HG03159 (cell line): Measurements from ENCODE around the gene WWP2.
"Not testable (repeated sequence)": the region's sequence is repeated elsewhere in the genome, so short reads cannot be mapped to it uniquely, and the experiment has no call there.

Experiments used
- ATAC-seq: cut with Tn5 transposase; IDR thresholded peaks from one replicate; pipeline ENCODE4 v1.9.1; 2021; ENCODE audit warnings: mild to moderate bottlenecking, moderate library complexity; ENCODE audit not compliant: unreplicated experiment

Gene WWP2

GRCh38 chr16:69745232-69745612, 16.9 kb upstream of the WWP2 start:
- no peak for ATAC-seq

DNA sequence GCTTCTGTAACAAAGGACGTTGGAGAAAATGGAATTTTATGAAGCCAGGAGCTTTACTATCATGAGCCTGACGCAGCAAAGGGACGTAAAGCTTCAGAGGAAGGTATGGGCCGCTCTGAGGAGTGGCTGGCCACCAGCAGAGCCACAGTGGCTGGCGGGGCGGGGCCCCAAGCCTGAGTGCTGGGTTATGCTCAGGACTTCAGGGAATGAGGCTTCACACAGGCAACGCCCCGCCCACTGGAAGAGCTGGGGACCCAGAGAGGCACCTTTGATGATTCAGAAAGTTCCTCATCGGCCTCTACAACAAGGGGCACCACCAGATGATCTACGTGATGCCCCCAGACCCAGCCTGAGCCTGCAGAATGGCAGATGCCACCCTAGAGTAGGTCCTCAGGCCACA, 16.2 kb upstream of the WWP2 start:
- ATAC-seq = no peak

- no peak for ATAC-seq
Observed at GRCh38 chr16:69747115-69747514, 15.0 kb upstream of the WWP2 start.

GRCh38 chr16:69748694-69749345, 13.3 kb upstream of the WWP2 start:
- no peak for ATAC-seq

DNA sequence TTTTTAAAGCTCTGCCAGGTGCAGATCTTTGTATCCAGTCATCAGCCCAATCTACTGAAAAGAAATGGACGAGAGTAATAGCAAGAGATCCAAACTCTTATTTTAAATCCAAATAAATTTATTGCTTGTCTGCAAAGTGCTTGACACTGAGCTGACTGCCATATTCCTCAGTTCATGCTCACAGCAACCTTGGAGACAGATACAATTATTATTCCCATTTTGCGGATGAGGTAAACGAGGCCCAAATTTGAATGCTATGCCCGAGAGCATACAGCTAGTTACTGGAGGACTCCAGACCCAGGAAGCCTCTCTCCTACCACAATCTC, 8.0 kb upstream of the WWP2 start:
- no peak for ATAC-seq

DNA sequence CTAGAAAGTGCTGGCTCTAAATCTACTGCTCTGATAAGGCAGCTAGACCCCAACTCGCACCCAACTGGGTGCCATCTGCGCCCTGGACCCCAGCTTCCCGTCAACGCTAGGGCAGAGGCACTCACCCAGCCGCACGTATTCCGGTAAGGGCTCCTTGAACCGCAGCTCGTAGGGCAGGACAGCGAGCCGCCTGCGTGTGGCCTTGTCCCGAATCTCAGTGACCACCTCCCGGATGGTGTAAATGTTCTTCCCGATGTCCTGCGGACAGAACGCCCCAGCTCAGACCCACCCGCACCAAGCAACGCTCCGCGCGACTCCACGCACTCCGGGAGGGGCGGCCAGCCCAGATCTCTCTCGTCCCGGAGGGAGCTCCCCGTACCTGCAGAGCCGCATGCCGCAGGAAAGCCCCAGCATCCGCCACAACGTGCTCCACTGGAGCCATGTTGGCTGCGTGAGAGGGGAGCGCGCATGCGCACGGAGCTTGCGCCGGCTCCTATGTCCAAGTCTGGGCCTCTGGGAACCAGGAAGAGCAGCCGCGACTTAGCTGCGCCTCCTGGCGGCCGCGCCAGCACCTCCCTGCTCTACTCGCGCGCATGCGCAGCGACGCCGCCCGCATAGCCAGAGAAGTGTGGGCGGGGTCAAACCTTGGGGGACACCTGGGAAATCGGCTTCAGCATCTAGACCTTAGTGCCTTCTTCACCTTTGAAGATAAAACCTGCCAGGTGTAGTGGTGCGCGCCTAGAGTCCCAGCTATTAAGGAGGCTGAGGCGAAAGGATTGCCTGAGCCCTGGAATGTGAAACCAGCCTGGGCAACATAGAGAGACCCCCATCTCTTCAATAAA, 7.4 kb upstream of the WWP2 start, which contains the start of gene NOB1:
TSS of gene NOB1 (minus strand) at position 458 of the 842 bp plus-strand sequence. CDS start at position 442, 16 bp downstream.
- ATAC-seq = peak; percentile 90

DNA sequence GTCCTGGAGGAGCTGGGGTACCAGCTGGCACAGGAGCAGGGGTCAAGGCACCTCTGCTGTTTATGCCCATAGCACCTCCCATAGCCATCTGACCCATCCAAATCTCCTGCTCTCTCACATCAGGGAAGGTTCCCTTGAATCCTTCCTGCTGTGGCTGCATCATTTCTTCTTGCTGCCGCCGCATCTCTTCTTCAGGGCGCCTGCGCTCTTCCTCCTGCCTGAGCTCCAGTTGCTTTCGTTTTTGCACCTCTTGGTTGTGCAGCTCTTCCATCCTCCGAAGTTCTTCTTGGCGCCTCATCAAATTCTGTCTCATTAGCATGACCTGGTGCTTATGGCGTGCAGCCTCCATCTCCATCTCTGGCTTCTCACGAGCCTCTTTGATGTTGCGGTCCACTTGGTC, 5.4 kb upstream of the WWP2 start:
- ATAC-seq = no peak

- not testable (repeated sequence) for ATAC-seq
Observed at GRCh38 chr16:69757375-69757774, 4.8 kb upstream of the WWP2 start.

DNA sequence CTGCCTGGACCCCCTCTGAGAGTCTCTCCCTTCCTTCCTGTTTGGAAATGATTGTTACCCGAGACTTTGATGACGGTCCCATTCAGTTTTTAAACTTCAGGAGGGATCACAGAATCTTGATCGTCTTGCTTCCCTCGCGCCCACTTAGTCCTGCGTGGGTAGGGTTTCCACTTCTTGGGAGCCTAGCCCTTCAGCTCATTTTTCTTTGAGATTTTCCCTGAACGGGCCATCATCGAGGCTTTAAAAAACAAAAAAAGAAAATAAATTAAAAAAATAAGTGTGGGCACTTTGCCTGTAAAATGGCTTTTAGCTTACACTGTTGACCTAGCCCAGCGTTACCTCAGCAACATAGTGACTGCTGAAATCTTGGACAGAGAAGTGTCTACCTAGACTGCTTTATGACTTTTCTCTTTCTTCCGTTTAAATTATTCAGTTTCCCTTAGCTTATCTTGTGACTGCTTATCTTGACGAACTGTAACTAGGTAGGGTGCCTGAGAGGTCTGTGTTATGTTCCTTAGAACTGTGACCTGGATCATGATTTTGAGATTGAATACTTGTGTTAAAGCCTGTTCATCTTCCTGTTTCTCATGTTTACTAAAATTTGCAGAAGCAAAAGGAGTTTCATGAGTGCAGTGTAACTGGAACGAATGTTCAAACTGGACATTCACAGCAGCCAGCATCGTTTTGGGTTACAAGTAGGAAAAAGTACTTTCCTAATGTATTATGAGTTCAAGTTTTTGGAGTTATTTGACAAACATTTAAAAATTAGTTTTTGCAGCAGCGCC, 874 bp downstream of the WWP2 start:
- no peak for ATAC-seq

DNA sequence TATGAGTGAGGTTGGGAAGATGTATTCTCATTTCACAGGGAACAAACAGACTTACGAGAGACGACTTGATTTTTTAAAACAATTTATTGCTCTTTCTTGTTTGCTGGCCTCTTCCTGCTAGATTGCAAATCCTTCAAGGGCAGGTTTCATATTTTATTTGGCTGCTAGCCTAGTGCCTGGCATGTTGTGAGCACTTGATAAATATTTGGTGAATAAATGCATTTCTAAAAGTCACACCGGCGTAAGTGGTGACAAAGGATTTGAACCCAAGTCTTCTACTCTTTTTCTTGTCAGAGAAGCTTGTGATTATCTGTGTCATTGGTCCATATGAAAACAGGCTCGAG, 1.4 kb downstream of the WWP2 start:
- ATAC-seq = no peak

DNA sequence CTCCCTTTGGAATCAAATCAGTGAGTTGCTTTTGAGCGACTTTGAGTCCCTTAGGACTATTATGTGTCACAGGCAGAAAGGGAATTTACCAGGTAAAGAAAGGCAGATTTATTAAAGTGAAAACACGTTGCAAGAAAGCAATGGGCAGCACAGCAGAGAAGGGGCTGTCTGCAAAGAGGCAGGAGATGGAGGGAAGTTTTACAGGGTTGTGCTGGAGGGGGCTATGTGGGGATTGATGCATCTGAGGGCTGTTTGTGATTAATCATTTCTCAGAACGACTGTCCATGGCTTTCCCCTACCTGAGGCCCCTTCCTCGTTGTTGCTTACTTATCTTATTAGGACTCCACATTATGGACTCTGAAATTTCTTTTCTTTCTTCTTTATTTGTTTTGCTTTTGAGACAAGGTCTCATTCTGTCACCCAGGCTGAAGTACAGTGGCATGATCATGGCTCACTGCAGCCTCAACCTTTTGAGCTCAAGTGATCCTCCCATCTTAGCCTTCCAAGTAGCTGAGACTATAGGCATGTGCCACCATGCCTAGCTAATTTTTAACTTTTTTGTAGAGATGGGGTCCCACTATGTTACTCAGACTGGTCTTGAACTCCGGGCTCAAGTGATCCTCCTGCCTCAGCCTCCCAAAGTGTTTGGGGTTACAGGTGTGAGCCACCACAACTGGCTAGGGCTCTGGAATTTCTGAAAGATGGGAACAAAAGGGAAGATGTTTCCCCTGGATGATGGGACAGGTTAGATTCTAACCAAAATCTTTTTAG, 5.5 kb downstream of the WWP2 start:
- ATAC-seq = no peak

DNA sequence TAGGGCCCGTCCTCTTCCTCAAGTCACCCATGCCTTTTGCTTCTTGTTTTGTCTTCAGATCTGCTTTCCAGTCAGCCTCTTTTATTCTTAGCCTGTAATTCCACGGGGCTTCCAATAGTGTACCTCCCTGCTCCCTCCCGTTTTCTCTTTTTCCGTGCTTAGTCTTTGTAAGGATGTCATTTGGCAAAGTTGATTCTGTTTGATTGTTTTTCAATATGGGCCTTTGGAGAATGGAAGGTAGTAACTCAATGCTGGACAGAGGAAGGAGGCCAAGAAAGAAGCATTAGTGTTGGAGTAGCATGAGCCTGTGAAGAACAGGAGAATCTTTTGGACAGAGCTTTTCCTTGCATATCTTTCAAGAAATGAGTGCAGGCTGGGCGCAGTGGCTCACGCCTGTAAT, 6.5 kb downstream of the WWP2 start:
- ATAC-seq = no peak

- ATAC-seq = no peak
Observed at GRCh38 chr16:69769404-69769803, 7.3 kb downstream of the WWP2 start.

DNA sequence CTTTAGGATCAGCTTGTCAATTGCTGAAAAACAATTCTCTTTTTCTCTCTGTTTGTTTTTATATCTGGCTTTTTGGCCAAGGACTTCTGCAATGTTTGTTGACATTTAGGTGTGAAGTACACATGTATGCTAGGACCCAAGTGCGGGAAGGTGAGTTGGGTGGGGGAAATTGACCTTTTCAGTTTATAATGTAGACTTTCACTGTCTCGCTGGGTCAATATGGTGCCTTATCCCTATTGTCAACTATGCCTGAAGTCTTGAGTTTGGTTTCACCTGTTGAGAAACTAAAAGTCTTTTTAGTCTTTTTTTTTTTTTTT, 9.5 kb downstream of the WWP2 start:
- ATAC-seq = no peak

- no peak for ATAC-seq
Observed at GRCh38 chr16:69773260-69773947, 11.3 kb downstream of the WWP2 start.

- no peak for ATAC-seq
Observed at GRCh38 chr16:69775563-69775962, 13.4 kb downstream of the WWP2 start.

DNA sequence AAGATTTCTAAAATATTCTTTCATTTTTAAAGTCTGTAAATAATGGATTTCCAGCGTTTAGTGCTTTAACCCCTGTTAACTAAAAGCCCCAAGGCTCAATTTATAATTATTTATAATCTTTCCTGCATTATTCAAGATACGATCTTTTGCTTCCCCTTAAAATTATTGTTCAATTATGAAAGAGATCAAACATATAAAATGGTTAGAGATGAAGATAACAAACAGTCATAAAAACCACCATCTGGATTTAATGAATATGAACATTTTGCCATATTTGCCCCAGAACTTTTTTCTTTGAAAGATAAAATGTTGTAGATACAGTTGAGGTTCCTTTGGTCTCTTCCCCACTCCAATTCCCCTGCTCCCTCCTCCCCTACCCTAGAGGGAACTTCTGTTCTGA, 17.6 kb downstream of the WWP2 start:
- no peak for ATAC-seq

DNA sequence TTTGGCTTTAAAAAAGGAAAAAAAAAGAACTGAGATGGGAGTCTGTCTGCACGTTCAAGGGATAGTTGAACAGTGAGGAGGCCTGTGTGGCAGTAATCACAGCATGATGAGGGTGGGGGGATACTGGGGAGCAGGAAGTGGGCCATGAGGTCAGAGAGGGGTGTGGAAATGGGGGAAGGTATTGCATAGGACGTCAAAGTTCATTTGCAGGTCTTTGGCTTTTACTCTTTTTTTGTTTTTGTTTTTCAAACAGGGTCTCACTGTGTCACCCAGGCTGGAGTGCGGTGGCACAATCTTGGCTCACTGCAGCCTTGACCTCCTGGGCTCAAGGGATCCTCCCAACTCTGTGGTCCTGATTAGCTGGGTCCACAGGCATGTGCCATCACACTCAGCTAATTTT, 19.0 kb downstream of the WWP2 start:
- ATAC-seq = no peak

GRCh38 chr16:69784586-69784985, 22.5 kb downstream of the WWP2 start:
- ATAC-seq = no peak

DNA sequence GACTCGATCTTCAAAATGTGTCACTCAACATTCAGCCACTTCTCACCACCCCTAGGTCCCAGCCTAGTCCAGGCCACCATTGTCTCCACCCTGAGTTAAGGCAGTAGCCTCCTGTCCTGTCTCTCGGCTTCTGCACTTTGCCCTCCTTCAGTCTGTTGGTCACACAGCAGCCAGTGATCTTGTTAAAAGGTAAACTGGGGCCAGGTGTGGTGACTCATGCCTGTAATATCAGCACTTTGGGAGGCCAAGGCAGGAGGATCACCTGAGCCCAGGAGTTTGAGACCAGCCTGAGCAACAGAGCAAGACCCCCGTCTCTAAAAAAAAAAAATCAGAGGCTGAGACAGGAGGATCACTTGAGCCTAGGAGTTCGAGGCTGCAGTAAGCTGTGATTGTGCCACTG, 25.8 kb downstream of the WWP2 start:
- no peak for ATAC-seq

GRCh38 chr16:69791391-69791847, 29.3 kb downstream of the WWP2 start:
- not testable (repeated sequence) for ATAC-seq
